GM18951 (cell line): Measurements from ENCODE around the gene NEURL4.
A peak's percentile ranks its signal among the peaks of the same experiment; 100 is the strongest.
"Not testable (repeated sequence)": the region's sequence is repeated elsewhere in the genome, so short reads cannot be mapped to it uniquely, and the experiment has no call there.

ENCODE experiments used
- POLR2A ChIP-seq: IDR thresholded peaks from 4 replicates; pipeline ENCODE4 v1.6.1; 2011; ENCODE audit warnings: mild to moderate bottlenecking; ENCODE audit not compliant: insufficient read length, insufficient read depth; ENCODE audit errors: extremely low read depth
- in situ Hi-C: fragments of 300-500 bp; cut with MboI; formaldehyde crosslinking; loops from one replicate; pipeline ENCODE4 v1.12.0; 2022; ENCODE audit warnings: low sequenced_read_pairs, mixed read lengths, inconsistent platforms; ENCODE audit not compliant: unreplicated experiment

Gene NEURL4

DNA sequence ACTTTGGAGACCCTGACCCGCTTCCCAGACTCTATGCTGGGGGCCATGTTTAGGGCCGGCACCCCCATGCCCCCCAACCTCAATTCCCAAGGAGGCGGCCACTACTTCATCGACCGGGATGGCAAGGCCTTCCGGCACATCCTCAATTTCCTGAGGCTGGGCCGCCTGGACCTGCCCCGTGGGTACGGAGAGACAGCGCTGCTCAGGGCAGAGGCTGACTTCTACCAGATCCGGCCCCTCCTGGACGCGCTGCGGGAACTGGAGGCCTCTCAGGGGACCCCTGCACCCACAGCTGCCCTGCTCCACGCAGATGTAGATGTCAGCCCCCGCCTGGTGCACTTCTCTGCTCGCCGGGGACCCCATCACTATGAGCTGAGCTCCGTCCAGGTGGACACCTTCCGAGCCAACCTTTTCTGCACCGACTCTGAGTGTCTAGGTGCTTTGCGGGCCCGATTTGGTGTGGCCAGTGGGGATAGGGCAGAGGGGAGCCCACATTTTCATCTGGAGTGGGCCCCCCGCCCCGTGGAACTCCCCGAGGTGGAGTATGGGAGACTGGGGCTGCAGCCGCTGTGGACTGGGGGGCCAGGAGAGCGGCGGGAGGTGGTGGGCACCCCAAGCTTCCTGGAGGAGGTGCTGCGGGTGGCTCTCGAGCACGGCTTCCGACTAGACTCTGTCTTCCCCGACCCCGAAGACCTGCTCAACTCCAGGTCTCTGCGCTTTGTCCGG lies 23.9 kb upstream of the NEURL4 start:
- in situ Hi-C loops = no loop called here
- no peak for TF ChIP-seq POLR2A

DNA sequence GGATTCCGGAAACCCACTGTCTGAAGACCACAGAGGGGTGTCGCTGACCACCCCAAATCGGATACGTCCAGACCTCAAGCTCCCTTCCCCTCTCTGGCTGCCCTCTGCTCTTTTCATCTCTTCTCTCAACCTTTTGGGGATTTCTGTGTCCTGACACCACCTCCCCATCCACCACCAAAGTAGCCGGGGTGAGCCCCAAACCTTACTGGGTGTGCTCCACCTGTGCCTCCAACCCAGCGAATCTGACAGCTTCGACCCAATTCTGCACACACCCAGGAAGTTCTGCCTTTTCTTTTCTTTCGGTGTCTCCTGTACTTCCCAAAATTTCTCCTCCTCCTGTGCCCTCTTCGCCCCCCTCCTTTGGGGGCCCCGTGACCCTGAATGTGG lies 23.4 kb upstream of the NEURL4 start:
- TF ChIP-seq POLR2A = no peak
- in situ Hi-C loops = no loop called here

DNA sequence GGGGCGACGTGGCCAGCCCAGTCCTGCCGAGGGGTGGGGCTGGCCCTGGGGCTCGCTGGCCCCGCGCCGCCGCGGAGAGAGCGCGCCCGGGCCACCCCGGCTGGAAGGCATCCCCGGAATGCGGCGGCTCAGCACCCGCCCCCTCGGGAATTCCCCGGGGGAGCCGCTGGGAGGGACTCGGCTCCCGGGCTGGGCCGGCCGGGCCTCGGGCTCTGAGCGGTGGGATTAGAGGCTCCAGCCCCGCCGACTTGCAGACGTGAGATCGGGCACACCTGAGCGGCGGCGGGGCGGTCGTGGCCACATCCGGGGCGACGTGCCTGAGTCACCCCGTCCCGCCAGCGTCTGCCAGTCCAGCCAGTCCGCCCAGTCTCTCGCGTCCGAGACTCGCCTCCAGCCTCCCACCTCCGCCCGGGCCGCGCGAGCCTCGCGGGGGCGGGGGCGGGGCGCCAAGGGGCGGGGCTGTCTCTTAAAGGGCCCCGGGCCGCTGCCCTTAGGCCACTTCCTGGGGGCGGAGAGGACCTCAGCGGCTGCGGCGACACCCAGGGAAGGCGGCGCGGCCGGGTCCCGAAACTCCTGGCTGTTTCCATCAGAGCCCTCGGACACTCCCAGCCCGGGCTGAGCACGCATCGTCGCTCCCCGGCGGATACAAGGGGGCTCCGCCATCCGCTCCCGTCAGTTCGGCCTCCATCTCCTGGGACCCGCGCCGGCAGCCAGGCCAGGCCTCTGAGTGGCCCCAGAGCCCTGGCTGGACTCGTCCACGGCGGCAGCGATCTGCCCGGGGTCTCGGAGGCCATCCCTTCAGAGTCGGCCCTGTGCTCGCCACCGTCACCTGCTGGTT lies 22.7 kb upstream of the NEURL4 start, which contains the start of gene KCTD11:
KCTD11 (plus strand) TSS at position 498 of the 838 bp plus-strand sequence.
- in situ Hi-C loops = no loop called here
- TF ChIP-seq POLR2A = peak; percentile 67

DNA sequence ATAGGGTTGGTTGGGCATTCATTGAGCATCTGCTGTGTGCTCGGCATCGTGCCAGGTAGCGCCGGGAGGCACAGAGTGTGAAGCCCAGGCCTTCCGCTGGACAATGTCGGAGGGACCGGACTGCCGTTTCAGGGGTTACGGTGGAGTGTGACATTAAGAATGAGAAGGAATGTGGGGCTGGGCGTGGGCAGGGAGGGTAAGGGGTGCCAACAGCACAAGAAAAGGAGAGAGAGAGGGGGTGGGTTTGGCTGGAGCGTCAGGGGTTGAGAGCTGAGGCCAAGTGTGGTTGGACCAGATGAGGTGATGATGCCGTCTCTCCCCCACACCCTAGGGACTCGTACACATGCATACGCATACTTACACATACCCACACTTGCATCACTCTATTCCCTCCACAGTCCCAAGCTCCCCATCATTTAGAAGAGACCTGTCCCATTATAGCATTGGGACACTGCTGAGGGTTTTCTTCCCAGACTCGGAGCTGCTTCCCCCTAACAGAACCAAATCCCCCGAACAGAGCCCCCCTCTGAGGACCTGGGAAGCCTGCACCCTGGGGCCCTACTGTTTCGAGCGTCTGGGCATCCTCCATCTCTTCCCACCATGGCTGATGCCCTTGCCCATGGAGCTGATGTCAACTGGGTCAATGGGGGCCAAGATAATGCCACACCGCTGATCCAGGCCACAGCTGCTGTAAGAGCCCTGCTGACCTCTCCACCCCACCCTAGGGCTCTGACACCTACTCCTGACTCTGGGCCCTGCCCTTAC lies 19.5 kb upstream of the NEURL4 start:
- in situ Hi-C loops = no loop called here

DNA sequence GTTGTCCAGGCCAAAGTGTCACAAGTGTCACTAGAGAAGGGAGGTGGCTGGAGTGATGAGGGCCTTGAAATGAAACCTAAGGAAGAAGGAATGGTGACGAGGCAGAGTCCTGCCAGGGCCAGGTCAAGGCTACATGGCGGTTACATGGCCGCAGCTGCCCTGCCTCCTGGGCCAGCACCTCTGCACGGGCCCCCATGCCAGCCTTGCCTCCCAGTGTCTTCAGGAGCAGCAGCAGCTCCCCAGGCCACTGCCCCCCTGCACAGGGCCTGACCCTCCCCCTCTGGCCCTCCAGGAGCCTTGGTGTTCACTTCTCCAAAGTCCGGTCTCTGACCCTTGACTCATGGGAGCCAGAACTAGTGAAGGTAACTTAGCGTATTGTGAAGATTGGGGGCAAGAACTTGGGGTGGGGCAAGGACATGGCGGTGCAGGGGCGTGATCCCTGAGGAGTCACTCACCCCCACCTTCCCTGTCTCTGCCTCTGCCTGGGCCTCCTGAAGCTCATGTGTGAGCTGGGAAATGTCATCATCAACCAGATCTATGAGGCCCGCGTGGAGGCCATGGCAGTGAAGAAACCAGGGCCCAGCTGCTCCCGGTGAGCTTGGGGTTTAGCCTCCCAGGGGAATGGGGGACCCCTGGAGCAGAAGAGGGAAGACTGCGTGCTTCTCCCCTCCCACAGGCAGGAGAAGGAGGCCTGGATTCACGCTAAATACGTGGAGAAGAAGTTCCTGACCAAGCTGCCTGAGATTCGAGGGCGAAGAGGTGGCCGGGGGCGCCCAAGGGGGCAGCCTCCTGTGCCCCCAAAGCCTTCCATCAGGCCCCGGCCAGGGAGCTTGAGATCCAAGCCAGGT lies 18.7 kb upstream of the NEURL4 start:
- TF ChIP-seq POLR2A = no peak
- in situ Hi-C loops = no loop called here

More for the DNA sequence above, 19.5 kb upstream of the NEURL4 start:
- no peak for TF ChIP-seq POLR2A

DNA sequence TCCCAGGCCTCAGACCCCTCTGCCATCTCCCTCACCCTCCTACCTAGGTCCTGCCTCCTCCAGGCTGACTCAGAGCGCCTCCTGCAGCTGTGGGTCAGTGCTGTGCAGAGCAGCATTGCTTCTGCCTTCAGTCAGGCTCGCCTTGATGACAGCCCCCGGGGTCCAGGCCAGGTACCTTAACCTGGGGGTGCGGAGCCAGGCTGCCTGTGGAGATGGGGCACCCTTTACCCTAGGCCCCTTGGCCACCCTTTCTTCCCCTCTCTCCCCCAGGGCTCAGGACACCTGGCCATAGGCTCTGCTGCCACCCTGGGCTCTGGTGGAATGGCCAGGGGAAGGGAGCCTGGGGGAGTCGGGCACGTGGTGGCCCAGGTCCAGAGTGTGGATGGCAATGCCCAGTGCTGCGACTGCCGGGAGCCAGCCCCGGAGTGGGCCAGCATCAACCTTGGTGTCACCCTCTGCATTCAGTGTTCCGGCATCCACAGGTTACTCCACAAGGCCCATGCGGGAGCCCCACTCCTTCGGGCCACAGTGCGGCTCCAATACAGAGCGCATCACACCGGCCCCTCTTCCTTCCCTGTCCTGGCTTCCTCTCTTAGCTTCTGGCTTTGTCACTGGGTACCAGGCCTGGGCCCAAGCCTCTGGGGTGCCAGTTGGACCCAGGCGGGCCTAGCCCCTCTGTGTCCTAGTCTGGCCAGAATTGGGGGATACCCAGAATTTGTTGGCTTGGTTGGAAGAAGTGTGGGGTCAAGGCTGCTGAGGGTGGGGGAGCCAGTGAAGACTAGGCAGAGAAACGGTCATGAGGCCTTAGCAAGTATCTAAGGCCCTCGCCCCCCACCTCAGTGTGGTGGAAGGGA lies 17.9 kb upstream of the NEURL4 start:
- no peak for TF ChIP-seq POLR2A
- in situ Hi-C loops = no loop called here

DNA sequence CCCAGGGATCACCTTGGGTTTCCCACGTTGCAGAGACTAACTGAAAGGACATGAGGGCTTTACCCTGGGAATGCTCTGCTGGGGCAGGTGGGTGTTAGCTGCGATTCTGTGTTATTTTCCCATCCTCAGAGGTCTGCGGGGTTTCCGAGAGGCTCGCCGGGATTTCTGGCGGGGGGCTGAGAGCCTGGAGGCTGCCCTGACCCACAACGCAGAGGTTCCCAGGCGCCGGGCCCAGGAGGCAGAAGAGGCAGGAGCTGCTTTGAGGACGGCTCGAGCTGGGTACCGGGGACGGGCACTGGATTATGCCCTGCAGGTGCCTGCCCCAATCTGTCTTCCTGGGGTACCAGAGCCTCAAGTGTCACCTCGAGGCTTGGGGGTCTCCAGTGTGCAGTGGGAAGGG lies 14.1 kb upstream of the NEURL4 start:
- in situ Hi-C loops = no loop called here
- TF ChIP-seq POLR2A = no peak

DNA sequence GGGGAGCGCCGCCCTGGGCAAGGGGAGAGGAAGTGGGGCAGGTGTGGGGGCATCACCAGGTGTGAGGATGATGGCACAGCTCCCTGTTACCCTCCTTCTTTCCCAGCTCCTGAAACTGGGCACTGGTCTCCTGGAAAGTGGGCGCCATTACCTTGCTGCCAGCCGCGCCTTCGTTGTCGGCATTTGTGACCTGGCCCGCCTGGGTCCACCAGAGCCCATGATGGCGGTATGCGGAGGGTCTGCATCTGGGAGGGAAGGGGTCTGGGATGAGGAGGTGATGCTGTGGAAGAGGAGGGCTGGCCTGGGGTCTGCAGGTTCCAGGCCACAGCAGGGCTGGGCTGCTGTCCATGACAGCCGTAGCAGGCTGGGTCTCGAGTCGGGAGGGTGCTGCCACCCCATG lies 12.7 kb upstream of the NEURL4 start:
- TF ChIP-seq POLR2A = no peak
- in situ Hi-C loops = no loop called here

DNA sequence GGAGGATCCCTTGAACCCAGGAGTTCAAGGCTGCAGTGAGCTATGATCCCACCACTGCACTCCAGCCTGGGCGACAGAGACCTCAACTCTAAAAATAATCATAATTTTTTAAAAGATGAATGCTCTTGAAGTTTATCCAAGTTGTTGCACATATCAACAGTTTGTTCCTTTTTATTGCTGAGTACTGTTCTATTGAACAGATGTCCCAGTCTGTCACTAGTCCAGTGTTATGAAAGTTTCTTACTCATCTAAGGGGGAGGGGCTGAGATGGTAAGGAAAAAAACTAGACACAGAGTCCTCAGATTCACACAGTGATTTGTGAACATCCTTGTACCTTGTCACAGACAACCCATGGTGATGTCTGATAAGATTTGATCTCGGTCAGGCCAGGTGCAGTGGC lies 11.0 kb upstream of the NEURL4 start:
- in situ Hi-C loops = no loop called here
- TF ChIP-seq POLR2A = no peak

DNA sequence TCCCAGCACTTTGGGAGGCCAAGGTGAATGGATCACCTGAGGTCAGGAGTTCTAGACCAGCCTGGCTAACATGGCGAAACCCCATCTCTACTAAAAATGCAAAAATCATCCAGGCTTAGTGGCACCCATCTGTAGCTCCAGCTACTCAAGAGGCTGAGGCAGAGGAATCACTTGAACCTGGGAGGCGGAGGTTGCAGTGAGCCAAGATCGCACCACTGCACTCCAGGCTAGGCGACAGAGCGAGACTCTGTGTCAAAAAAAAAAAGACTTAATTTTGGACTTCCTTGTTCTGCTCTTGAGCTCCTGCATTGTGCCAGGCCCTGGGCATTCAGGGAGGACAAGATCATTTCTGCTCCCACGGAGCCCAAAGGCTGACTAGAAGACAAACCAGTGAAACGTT lies 8.5 kb upstream of the NEURL4 start:
- in situ Hi-C loops = not testable (repeated sequence)

DNA sequence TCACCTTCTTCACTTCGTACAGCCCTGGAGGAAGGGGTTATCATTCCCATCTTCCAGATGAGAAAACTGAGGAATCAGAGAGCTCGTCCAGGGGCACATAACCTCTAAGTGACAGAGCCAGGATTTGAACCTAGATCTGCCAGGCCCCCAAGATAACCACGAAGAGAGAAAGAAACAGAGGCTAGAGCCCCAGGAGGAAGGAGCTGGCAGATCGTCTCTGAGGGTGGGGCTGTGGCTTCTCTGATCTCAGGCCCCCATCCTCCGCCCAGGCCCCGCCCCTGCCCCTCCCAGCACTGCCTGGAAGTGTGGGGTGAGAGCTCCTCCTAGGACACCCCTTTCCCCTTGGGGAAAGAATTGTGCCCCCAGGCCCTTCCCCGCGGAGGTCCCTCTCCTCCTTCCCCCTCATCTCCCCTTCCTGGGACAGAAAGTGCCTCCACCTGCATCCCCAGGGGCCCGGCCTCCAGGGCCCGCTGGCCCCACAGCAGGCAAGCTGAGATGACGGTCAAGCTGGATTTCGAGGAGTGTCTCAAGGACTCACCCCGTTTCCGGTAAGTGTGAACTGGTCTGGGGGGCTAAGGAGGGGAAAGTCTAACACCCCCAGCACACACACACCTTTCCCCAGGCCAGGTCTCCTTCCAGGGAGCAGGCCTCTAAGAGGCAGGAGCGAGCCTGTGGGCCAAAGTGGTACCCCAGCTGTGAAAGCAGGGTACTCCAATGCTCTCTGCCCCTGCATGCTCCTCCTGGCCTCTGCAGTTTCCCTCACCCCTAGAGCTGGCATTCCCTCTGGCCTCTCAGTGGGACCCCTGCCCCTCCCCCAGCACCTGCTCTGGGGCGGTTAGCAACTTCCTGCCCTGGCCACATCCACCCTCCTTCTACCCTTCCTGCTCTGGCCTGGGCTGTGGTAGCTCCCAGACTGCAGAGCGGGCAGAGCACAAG lies 7.4 kb upstream of the NEURL4 start, which contains the start of gene ACAP1:
ACAP1 (plus strand) TSS at position 290 of the 936 bp plus-strand sequence; CDS start at position 496, 206 bp downstream.
- TF ChIP-seq POLR2A = peak; percentile 62

DNA sequence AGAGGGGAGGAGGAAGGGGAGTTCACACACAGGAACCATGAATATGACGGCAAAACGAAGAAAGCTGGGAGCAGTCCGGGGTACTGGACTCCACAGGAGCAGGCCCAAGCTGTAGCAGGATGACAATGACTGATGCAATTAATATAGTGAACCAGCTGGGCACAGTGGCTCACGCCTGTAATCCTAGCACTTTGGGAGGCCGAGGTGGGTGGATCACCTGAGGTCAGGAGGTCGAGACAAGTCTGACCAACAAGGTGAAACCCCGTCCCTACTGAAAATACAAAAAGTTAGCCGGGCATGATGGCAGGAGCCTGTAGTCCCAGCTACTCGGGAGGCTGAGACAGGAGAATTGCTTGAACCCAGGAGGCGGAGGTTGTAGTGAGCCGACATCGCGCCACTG lies 6.6 kb upstream of the NEURL4 start:
- in situ Hi-C loops = not testable (repeated sequence)

More for the DNA sequence above, 7.4 kb upstream of the NEURL4 start, which contains the start of gene ACAP1:
- in situ Hi-C loops = no loop called here
